ENCODE results near the gene GPR107.

The GPR107 gene

DNA sequence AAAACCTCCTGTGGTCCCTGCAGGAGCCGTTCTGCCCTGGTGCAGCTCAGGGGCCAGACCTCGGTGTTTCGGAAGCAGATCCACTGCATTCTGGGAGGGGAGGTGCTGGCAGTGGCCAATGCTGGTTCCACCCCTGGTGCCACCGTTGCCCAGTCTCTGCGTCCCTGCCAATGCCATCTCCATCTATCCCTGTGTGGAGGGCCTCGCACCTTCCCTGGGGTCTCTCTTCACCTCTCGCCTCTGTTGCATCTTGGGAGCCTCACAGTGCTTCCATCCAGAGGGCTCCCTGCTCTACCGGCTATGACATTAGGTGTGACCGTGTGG lies 133.8 kb downstream of the GPR107 start:
- DNase-seq: no peak

DNA sequence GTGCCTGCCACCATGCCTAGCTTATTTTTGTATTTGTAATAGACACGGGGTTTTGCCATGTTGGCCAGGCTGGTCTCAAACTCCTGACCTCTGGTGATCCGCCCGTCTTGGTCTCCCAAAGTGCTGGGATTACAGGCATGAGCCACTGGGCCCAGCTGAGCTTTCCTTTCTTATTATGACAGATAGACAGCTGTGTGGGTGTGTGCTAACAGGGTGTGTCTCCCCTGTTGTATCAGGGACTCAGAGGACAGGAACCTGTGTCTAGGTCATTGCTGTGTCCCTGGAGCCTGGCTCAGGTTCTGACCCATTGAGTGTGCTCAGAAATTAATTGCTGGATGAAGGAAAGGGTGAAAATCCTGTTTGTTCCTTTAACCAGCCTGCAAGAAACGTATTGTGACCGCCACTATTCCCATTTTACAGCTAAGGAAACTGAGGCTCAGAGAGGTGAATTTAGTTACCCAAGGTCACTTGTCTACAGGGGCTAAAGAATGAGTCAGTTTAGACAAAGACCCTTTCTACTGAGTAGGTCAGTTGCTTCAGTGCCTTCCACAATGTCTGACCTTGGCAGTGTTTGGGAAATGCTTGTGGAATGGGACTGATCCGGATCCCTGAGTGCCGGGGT lies 135.3 kb downstream of the GPR107 start:
- no peak for DNase-seq

Measured in T-helper 1 cell (primary cell).